ENCODE data around the gene JDP2. TPM values are rescaled to one million over a fixed set of nuclear protein-coding genes. Genes with fewer than 3 reads are reported as not detected.
A peak's percentile ranks its signal among the peaks of the same experiment; 100 is the strongest.

The JDP2 gene
- total and polyA plus RNA-seq, 12 donors = 6.8 to 59.8 (median 31.8) TPM

DNA sequence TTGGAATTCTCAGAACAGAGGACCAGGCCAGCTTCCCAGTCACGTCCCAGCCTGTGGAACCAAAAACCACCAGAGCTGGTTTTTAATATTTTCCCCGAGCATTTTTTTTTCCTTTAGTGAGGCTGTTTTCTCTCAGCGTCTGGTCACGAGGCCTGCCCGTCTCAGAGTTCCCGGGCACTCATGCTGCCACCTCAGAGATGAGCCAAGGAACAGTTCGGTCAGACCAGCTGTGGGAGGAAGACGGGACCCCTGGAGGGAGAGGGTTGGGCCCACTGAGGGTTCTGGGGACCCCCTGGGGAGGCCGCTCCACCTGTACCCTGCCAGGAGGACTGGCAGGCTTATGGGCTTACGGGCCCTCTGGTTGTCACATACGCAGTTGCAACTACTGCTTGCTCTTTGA, 39.9 kb downstream of the JDP2 start:
- WGBS, 4 donors = 90 to 98% (median 96%) methylated on average over 10 to 11 of the region's 11 CpGs
- Histone ChIP-seq H3K9me3 (replicated peaks in 1 of 3) (no peaks in the 10 kb centered on the region), H3K4me1 (replicated peaks in 1 of 2) (no peaks in the 10 kb centered on the region), H3K27me3 (no peaks in the 10 kb centered on the region), H3K27ac (no peak overlapping the region), H3K4me3 (no peak overlapping the region), H3K36me3 (replicated peaks in 1 of 2) (peaks cover 0 to 45% of the 10 kb centered on the region in 2 donors)
- no peak for DNase-seq
- intact Hi-C loops (cut with DNase I) = no loop called here
- no peak for TF ChIP-seq POLR2A (IDR thresholded peaks at IDR 0.05)
- TF ChIP-seq, protein P1, sequence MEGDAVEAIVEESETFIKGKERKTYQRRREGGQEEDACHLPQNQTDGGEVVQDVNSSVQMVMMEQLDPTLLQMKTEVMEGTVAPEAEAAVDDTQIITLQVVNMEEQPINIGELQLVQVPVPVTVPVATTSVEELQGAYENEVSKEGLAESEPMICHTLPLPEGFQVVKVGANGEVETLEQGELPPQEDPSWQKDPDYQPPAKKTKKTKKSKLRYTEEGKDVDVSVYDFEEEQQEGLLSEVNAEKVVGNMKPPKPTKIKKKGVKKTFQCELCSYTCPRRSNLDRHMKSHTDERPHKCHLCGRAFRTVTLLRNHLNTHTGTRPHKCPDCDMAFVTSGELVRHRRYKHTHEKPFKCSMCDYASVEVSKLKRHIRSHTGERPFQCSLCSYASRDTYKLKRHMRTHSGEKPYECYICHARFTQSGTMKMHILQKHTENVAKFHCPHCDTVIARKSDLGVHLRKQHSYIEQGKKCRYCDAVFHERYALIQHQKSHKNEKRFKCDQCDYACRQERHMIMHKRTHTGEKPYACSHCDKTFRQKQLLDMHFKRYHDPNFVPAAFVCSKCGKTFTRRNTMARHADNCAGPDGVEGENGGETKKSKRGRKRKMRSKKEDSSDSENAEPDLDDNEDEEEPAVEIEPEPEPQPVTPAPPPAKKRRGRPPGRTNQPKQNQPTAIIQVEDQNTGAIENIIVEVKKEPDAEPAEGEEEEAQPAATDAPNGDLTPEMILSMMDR (IDR thresholded peaks at IDR 0.05) = no peak

DNA sequence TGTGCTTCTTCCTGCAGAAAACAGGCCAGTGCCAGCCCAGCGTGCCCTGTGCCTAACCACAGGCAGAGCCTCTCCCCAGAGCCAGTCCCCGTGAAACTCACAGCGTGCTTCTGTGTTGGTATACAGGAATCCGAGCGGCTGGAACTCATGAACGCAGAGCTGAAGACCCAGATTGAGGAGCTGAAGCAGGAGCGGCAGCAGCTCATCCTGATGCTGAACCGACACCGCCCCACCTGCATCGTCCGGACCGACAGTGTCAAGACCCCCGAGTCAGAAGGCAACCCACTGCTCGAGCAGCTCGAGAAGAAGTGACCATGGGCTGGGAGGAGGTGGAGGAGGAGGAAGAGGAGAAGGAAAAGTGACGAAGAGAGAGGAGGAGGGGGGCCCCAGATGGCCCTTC, 41.3 kb downstream of the JDP2 start:
- 90 to 94% (median 92%) methylated on average over 12 to 16 of the region's 16 CpGs for WGBS, 4 donors
- H3K36me3 ChIP-seq (replicated peaks in 1 of 2) = peaks cover 0 to 46% of the 10 kb centered on the region in 2 donors
- no peak overlapping the region for H3K27ac ChIP-seq
- TF ChIP-seq, protein P1 (IDR thresholded peaks at IDR 0.05) = no peak
- TF ChIP-seq POLR2A (IDR thresholded peaks at IDR 0.05) = no peak
- H3K27me3 ChIP-seq = no peaks in the 10 kb centered on the region
- no peak for DNase-seq
- no peaks in the 10 kb centered on the region for H3K4me1 ChIP-seq (replicated peaks in 1 of 2)
- no peaks in the 10 kb centered on the region for H3K9me3 ChIP-seq (replicated peaks in 1 of 3)
- no peak overlapping the region for H3K4me3 ChIP-seq
- intact Hi-C loops (cut with DNase I) = no loop called here

DNA sequence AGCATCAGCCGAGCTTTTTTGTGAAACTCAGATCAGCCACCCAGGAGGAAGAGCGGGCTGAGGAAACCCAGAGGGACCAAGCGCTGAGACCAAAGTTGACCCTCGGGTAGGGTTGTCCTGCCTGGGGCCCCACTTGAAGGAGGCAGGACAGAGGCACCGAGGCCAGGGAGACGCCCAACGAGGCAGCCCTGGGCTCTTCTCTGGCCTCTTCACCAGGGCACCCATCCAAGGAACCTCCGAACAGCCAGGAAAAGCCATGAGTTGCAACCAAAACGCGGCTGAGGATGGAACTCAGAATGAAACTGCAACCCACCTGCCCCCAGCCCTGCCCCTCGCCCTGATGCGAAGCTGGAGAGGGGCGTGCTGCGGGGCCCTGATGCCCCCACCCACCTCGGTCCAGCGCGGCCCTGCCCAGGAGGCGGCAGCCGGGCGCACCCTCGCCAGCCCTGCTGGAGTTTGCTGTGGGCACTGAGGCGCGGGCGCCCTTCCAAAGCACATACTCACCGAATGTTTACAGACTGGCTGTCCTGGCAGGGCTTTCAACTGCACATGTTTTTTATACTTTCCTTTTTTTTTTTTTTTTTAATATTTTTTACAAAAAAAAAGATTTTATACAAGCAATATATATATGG, 41.9 kb downstream of the JDP2 start:
- Histone ChIP-seq H3K27ac (no peak overlapping the region), H3K4me1 (replicated peaks in 1 of 2) (no peaks in the 10 kb centered on the region), H3K4me3 (no peak overlapping the region), H3K36me3 (replicated peaks in 1 of 2) (peaks cover 0 to 46% of the 10 kb centered on the region in 2 donors), H3K27me3 (no peaks in the 10 kb centered on the region), H3K9me3 (replicated peaks in 1 of 3) (no peaks in the 10 kb centered on the region)
- intact Hi-C loops (cut with DNase I) = no loop called here
- WGBS, 4 donors = 83 to 93% (median 85%) methylated on average over 21 to 25 of the region's 25 CpGs
- DNase-seq = no peak
- TF ChIP-seq, protein P1 (IDR thresholded peaks at IDR 0.05) = no peak
- TF ChIP-seq POLR2A (IDR thresholded peaks at IDR 0.05) = no peak

DNA sequence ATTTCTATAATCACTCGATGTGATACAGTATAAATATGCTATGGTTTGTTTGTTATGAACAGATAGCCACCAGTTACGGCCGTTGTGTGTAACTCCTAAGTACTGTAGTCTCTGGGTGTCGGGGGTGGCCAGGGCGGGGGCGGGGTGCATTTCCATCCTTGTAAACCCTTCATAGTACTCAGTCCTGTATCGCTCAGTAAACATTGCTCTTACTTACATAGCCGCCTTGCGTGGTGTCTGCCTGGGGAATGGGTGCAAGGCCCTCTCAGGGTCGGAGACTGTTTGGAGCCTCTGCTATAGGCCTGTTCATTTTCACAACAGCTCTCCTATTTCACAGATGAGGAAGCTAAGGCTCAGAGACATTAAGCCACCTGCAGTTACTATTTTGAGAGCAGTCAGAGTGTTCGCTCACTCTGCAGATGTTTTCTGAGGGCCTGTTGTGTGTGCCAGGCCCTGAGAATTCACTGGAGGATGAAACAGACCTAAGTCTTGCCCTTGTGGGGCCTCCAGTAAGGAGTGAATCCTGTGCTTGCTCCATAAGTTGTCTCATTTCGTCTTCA, 42.5 kb downstream of the JDP2 start:
- TF ChIP-seq POLR2A (IDR thresholded peaks at IDR 0.05) = no peak
- TF ChIP-seq, protein P1 (IDR thresholded peaks at IDR 0.05) = no peak
- no peaks in the 10 kb centered on the region for H3K4me1 ChIP-seq (replicated peaks in 1 of 2)

More for the DNA sequence above, 42.5 kb downstream of the JDP2 start:
- intact Hi-C loops (cut with DNase I) = no loop called here
- DNase-seq = peak in 1 of 7 donors; percentile 18
- Histone ChIP-seq H3K27ac (no peak overlapping the region), H3K9me3 (replicated peaks in 1 of 3) (no peaks in the 10 kb centered on the region), H3K36me3 (replicated peaks in 1 of 2) (peaks cover 0 to 46% of the 10 kb centered on the region in 2 donors), H3K4me3 (no peak overlapping the region), H3K27me3 (no peaks in the 10 kb centered on the region)
- WGBS, 4 donors = 89 to 96% (median 92%) methylated on average over 12 of the region's 12 CpGs
